GM18858 (cell line): ENCODE results near the gene BRCA1.
"Not testable (repeated sequence)": the region's sequence is repeated elsewhere in the genome, so short reads cannot be mapped to it uniquely, and the experiment has no call there.

Source experiments
- ATAC-seq: cut with Tn5 transposase; IDR thresholded peaks from one replicate; pipeline ENCODE4 v1.9.1; 2021; ENCODE audit not compliant: unreplicated experiment

The BRCA1 gene

DNA sequence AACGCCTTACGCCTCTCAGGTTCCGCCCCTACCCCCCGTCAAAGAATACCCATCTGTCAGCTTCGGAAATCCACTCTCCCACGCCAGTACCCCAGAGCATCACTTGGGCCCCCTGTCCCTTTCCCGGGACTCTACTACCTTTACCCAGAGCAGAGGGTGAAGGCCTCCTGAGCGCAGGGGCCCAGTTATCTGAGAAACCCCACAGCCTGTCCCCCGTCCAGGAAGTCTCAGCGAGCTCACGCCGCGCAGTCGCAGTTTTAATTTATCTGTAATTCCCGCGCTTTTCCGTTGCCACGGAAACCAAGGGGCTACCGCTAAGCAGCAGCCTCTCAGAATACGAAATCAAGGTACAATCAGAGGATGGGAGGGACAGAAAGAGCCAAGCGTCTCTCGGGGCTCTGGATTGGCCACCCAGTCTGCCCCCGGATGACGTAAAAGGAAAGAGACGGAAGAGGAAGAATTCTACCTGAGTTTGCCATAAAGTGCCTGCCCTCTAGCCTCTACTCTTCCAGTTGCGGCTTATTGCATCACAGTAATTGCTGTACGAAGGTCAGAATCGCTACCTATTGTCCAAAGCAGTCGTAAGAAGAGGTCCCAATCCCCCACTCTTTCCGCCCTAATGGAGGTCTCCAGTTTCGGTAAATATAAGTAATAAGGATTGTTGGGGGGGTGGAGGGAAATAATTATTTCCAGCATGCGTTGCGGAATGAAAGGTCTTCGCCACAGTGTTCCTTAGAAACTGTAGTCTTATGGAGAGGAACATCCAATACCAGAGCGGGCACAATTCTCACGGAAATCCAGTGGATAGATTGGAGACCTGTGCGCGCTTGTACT is at the start of gene BRCA1:
BRCA1 (minus strand) TSS at position 232 of the 834 bp plus-strand sequence. CDS start 1,268 bp downstream, outside the sequence.
- ATAC-seq = peak; percentile 91

GRCh38 chr17:43171586-43172487 is 46.7 kb upstream of the BRCA1 start:
- no peak for ATAC-seq

DNA sequence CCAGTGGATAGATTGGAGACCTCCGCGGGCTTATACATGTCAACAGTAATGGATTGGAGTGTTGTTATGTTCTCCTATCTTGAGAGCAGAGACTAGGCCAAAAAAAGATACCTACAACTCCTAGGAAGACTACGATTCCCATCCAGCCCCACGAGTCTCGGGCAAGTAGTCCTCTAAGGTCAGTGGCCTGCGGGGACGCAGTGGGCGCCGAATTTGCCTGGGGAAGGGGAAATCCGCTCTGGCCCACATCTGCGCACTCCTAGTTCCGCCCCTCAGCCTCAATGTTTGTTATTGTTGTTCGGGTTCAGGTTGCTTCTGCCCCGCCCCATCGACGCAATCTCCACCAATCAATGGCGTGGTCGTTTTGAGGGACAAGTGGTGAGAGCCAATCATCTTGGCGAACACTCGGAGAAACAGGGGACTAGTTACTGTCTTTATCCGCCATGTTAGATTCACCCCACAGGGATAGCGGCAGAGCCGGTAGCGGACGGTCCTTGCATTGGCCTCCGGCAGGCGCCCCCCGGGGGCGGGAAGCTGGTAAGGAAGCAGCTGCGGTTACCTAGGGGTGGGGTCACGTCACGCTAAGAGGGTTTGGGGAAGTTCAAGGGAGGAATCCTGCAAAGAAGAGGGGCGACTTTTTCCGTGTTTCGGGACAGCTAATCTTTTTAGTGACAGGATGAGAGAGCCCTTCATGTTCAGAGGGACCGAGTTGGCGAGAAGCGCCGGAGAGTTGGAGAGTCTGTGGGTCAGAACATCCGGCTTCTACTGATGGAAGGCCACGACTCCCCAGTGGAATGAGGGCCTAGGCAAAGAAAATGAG is 45.8 kb upstream of the BRCA1 start, which contains the start of gene NBR1:
NBR1 (plus strand) TSS at position 449 of the 820 bp plus-strand sequence. CDS start 4,586 bp downstream, outside the sequence.
- peak; percentile 53 for ATAC-seq

DNA sequence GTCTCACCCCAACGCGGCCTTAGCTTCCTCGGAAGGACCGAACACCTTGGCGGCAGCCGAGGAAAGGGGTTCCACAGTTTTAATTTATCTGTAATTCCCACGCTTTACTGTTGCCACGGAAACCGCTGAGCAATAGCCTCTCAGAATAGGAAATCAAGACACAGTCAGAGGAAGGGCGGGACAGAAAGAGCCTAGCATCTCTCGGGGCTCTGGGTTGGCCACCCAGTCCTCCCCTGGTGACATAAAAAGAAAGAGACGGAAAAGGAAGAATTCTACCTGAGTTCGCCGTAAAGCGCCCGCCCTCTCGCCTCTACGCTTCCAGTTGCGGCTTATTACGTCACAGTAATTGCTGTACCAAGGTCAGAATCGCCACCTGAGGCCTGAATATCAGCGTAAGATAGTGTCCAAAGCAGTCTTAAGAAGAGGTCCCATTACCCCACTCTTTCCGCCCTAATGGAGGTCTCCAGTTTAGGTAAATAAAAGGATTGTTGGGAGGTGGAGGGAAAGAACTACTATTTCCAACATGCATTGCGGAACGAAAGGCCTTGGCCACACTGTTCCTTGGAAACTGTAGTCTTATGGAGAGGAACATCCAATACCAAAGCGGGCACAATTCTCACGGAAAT is 45.1 kb upstream of the BRCA1 start:
- ATAC-seq = peak; percentile 46

DNA sequence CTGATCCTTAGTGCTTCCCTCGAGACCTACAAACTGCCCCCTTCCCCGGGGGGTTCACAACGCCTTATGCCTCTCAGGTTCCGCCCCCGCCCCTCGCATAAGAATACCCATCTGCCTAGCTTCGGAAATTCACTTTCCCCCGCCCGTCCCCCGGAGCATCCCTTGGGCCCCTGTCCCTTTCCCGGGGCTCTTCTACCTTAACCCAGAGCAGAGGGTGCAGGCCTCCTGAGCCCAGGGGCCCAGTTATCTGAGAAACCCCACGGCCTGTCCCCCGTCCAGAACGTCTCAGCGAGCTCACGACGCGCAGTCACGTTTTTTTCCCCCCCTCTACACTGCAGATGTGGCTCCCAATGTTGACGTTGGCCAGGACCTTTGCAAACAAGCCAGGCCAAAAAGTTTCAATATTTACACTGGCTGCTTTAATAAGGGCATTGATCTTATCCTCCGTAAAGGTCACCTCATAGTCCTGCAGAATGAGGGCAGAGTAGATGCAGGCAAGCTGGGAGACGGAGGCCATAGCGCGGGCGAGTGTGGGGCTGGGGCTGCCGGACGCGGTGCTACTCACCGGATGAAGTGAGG is 44.5 kb upstream of the BRCA1 start:
- no peak for ATAC-seq

DNA sequence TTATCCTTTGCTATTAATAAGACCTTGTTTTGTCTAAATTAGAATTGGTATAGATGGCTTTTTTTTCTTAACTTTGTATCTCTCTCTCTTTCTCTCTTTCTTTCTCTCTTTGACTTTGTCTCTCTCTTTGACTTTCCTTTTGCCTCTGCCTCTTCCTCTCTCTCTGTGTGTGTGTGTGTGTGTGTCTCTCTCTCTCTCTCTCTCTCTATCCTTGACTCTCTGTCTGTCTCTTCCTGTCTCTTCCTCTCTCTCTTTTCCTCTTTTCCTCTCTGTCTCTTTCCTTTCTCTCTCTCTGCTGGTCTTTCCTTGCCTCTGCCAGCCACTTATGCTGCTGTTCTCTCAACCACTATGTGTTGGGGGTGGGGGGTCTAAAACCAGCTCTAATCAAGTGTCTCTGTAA is 40.8 kb upstream of the BRCA1 start:
- ATAC-seq = not testable (repeated sequence)

DNA sequence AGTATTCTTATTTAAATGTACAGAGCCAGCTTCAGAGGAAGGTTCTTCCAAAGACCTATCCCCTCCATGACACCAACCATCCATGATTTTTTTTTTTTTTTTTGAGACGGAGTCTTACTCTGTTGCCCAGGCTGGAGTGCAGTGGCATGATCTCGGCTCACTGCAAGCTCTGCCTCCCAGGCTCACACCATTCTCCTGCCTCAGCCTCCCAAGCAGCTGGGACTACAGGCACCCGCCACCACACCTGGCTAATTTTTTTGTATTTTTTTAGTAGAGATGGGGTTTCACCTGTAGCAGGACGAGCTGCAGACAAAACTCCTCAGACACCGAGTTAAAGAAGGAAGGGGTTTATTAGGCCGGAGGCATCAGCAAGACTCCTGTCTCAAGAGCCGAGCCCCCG is 34.8 kb upstream of the BRCA1 start:
- not testable (repeated sequence) for ATAC-seq

GRCh38 chr17:43159232-43159631 is 34.1 kb upstream of the BRCA1 start:
- not testable (repeated sequence) for ATAC-seq

- no peak for ATAC-seq
These were observed 30.5 kb upstream of the BRCA1 start for GRCh38 chr17:43155666-43156065.

- ATAC-seq = not testable (repeated sequence)
These were observed 28.2 kb upstream of the BRCA1 start for GRCh38 chr17:43153197-43153835.

DNA sequence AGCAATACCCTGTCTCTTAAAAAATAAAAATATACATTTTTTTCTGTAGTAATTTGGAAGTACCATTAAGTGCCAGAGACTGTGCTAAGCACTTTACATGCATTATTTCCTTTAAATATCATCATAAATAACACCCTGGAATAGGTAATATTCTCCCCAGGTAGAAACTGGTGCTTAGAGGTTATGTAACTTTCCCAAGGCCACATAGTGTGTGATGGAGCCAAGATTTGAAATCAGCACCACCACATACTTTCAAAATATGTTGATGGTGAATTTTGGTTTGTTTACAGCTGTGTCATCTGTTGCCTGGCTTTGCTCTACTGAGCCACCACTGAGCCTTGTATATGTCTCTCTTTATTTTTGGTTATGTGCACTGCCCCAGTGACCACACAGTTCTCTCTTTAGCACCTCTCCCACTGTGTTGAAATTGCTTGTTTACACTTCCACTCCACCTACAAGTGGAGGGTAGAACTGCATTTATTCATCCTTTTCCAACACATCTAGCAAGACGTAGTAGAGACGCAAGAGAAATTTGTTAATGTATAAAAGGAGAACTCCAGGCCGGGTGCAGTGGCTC is 26.8 kb upstream of the BRCA1 start:
- no peak for ATAC-seq

DNA sequence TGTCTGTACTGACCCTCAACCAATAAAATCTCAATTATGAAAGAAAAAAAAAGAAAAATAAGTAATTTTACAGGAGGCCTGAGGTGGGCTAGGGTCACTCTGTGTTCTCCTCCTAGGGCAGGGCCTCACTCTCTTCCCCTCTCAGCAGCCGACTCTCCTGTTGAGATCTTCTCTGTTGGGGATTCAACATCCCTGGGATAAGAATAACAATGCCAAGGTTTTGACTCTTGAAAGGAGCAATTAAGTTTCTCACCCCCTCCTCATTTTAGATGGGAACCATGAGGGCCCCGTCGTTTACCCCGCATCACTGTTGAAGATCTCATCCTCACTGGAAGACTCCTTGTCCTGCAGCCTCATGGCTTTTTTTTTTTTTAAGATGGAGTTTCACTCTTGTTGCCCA is 21.5 kb upstream of the BRCA1 start:
- ATAC-seq = no peak

DNA sequence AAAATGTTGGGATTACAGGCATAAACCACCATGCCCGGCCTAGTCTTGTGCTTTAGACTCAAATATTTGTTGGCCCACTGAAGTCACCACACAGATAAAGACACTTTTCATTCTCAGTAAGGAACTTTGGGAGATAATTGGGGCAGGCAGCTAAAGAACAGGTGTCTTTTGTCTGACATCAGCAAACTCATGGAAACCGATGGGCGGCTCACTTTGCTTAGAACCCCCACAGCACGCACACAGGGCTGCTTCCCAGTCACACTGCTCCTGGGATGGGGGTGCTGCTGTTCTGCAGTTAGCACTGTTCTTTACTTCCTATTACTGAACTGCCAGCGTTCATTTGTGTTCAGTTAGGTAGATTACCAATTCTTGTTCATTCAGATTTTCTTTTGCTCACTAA is 18.0 kb upstream of the BRCA1 start:
- no peak for ATAC-seq

DNA sequence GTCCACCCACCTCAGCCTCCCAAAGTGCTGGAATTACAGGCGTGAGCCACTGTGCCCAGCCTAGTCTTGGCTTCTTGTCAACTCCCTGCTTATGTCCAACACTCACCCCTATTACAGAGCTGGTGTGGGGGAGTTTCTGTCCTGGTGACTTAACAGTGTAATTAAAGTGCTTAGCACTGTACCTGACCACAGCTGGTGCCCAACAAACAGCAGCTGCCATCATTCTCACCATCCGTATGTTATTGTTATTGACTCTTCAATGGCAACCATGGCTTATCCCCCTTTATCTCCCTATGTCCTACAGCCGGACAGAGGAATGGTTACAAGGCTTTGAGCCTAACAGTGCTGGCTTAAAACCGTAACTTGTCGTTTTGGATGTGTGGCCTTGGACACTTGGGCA is 17.0 kb upstream of the BRCA1 start:
- no peak for ATAC-seq

DNA sequence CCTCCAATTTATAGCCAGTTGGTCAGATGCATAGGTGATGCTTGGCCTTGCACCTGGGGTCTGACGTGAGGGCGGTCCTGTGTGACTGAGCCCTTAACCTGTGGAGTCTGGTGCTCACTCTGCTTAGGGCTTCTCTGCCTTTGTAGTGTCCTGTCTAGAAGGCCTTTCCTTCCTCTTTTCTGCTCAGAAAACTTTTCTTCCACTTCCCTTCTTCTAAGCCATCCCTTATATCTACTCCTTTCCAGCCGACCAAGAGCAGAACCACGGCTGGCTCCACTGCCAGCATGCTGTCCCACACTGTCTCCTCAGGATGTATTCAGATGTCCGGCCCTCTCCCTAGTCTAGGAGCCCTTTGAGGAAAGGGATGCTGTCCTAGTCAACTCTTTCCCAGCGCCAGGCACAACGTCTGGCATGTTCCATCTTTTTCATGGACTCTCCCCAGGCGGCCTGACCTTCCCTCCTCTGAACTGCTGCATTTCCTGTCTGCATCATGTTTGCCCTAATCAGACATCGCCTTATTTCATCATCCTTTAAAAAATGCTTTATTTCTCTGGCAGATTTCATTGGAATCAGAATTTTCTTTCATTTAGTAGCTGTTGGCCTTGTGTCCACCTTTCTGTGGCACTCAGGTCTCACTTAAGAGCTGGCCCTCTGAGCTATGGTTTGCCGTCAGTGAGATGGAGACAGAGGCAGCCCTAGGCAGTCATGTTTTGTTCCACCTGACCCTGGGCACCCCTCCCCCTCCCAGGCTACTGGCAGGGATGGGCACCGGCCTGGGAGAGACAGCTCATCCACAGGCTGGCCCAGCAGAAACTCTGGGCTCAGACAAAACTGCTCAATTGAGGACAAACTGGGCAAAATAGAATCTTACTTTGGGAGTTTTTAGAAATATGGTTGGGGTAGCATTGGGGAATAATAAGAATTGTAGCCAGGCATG is 15.5 kb upstream of the BRCA1 start:
- ATAC-seq = no peak

DNA sequence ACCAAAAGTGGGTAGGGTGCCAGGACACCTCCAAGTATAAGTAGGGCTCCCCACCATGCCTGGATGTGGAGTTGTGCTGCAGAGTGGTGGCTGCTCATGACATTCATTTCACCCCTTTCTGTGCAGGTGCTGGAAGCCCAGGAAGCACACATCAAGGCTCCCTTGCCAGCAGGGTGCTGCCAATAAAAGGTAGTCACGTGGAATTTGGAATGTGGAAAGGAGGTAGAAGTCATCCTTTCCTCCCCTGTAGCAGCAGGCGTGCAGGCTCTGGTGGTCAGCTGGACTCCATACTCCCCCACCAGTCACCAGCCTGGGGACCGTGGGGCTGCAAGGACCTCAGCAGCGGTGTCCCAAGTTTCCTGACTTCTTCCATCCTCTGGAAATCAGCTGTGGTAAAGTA is 13.4 kb upstream of the BRCA1 start:
- ATAC-seq = not testable (repeated sequence)

DNA sequence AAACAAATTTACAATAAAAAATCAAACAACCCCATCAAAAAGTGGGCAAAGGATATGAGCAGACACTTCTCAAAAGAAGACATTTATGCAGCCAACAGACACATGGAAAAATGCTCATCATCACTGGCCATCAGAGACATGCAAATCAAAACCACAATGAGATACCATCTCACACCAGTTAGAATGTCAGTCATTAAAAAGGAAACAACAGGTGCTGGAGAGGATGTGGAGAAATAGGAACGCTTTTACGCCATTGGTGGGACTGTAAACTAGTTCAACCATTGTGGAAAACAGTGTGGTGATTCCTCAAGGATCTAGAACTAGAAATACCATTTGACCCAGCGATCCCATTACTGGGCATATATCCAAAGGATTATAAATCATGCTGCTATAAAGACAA is 11.4 kb upstream of the BRCA1 start:
- not testable (repeated sequence) for ATAC-seq

DNA sequence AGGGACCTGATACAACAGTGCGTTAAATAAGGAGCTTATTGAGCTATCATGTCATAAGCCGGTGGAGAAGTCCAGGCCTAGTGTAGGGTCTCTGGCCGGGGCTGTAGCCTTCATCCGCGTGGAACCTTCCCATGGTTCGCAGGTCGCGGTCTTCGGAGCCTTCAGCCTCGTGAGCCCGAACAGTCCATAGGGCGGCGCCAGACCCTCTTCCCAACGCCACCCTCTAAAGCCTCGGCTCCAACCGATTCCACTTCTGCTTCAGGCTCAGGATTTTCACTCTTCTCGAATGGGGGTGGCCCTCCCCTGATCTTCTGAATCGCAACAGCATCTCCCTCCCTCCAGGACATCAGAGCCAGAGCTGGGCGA is 10.3 kb upstream of the BRCA1 start:
- no peak for ATAC-seq
